Body of pancreas (tissue), 4 donors: Measurements from ENCODE around the gene ZFHX2.

ENCODE experiments used
- POLR2A ChIP-seq, 3 donors: fragments of 450-650 bp; IDR thresholded peaks; one replicate each; pipeline ENCODE4 v1.6.1; 2016; ENCODE audit warnings: antibody characterized with exemption in 3 of 3, mild to moderate bottlenecking in 2 of 3
- TF ChIP-seq, protein P1 (sequence below), 7 experiments: fragments of 450-650 bp in 4 of 7; fragments of 200-600 bp in 3 of 7; sonication (generic) in 3 of 7; IDR thresholded peaks; one replicate each; pipeline ENCODE4 v1.5.1; 2016 to 2019; ENCODE audit warnings: antibody characterized with exemption in 7 of 7

- TF ChIP-seq, protein P1, sequence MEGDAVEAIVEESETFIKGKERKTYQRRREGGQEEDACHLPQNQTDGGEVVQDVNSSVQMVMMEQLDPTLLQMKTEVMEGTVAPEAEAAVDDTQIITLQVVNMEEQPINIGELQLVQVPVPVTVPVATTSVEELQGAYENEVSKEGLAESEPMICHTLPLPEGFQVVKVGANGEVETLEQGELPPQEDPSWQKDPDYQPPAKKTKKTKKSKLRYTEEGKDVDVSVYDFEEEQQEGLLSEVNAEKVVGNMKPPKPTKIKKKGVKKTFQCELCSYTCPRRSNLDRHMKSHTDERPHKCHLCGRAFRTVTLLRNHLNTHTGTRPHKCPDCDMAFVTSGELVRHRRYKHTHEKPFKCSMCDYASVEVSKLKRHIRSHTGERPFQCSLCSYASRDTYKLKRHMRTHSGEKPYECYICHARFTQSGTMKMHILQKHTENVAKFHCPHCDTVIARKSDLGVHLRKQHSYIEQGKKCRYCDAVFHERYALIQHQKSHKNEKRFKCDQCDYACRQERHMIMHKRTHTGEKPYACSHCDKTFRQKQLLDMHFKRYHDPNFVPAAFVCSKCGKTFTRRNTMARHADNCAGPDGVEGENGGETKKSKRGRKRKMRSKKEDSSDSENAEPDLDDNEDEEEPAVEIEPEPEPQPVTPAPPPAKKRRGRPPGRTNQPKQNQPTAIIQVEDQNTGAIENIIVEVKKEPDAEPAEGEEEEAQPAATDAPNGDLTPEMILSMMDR (IDR thresholded peaks at IDR 0.05): no peak
- no peak for TF ChIP-seq POLR2A (IDR thresholded peaks at IDR 0.05)
Measured at GRCh38 chr14:23582906-23583760, 31.6 kb upstream of the ZFHX2 start.
